Keratinocyte (primary cell): ENCODE measurements around the gene SUSD4.

Source experiments
- CTCF ChIP-seq, 3 experiments: IDR thresholded peaks in 1 of 3; conservative IDR thresholded peaks in 1 of 3; optimal IDR thresholded peaks in 1 of 3; 2 replicates in 2 of 3; 3 replicates in 1 of 3; pipeline versions ENCODE3 to v1.5.1; 2011; ENCODE audit warnings: low read length in 3 of 3, mild to moderate bottlenecking in 3 of 3, moderate library complexity in 2 of 3, control low read depth in 1 of 3, inconsistent platforms in 1 of 3; ENCODE audit not compliant: insufficient read depth in 2 of 3; ENCODE audit errors: extremely low read depth in 1 of 3
- EZH2 ChIP-seq: IDR thresholded peaks from one replicate; pipeline ENCODE4 v1.6.1; 2012; ENCODE audit warnings: inconsistent platforms, mild to moderate bottlenecking, low read length, moderate library complexity

GRCh38 chr1:223228201-223228600 is 135.8 kb downstream of the SUSD4 start:
- TF ChIP-seq CTCF (optimal IDR thresholded peaks at IDR 0.05 in 1 of 3, IDR thresholded peaks at IDR 0.05 in 1 of 3, conservative IDR thresholded peaks at IDR 0.05 in 1 of 3; ENCODE audit: extremely low read depth in 1 of 3, insufficient read depth in 2 of 3, low read length in 3 of 3) (no peak), EZH2 (no peak)
